Stimulated activated CD4-positive, alpha-beta T cell treated with anti-CD3 and anti-CD28 coated beads, Interleukin-15, amount 100 ng/mL, for 1 hour (primary cell): Measurements from ENCODE around the gene TGFB2.
"Not testable (repeated sequence)": the region's sequence is repeated elsewhere in the genome, so short reads cannot be mapped to it uniquely, and the experiment has no call there.

Source experiments
- DNase-seq, 2 donors: peaks; one replicate each; pipeline ENCODE4 v3.0.0-alpha.2; 2020; ENCODE audit warnings: low read depth in 1 of 2, low spot score in 1 of 2

The TGFB2 gene

DNA sequence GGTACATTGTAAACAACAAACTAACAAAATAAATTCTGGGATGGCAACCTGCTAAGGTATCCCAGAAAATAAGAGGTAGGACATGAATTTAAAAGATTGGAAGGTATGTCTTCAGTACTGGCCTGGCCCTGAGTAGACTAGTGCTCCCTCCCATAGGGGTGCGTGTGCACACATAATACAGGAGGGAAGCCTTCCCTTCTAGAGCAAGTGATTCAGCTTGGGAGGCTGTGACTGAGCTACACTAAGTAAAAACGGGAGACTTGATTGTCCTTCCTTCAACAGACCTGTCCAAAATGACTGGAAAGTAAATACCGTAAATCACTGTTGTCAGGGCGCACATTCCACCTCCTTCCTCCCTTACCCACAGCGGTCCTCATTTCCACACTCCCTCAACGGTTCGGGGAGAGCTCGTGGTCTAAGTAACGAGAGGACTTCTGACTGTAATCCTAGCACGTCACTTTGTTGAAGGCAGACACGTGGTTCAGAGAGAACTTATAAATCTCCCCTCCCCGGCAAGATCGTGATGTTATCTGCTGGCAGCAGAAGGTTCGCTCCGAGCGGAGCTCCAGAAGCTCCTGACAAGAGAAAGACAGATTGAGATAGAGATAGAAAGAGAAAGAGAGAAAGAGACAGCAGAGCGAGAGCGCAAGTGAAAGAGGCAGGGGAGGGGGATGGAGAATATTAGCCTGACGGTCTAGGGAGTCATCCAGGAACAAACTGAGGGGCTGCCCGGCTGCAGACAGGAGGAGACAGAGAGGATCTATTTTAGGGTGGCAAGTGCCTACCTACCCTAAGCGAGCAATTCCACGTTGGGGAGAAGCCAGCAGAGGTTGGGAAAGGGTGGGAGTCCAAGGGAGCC, at the start of gene TGFB2:
Gene TGFB2, plus strand, starts transcription at position 523 of the 859 bp plus-strand sequence. CDS start 1,366 bp downstream, outside the sequence.
- no peak for DNase-seq

GRCh38 chr1:218296162-218296561, 49.0 kb upstream of the TGFB2 start:
- DNase-seq = no peak

DNA sequence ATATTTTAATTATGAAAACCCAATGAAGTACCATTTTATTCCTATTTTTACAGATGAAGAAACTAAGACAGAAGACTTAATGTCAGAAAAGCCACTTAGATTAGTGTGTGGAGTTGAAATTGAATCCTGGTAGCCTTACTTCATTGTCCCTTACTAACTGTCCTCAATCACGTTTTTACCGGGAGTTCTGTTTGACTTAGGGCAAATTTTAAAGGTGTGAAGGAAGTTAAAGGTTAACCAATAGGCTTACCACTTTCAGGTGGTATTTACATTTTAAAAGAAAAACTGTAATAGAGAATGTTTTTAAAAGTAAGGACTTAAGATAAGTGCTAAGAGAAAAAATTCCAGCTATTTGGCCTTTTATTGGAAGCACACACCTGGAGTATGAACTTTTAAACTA, 47.7 kb upstream of the TGFB2 start:
- DNase-seq = no peak

GRCh38 chr1:218297867-218298266, 47.3 kb upstream of the TGFB2 start:
- no peak for DNase-seq

GRCh38 chr1:218298398-218298797, 46.7 kb upstream of the TGFB2 start:
- DNase-seq = no peak

- no peak for DNase-seq
These were observed 45.7 kb upstream of the TGFB2 start for GRCh38 chr1:218299416-218299815.

DNA sequence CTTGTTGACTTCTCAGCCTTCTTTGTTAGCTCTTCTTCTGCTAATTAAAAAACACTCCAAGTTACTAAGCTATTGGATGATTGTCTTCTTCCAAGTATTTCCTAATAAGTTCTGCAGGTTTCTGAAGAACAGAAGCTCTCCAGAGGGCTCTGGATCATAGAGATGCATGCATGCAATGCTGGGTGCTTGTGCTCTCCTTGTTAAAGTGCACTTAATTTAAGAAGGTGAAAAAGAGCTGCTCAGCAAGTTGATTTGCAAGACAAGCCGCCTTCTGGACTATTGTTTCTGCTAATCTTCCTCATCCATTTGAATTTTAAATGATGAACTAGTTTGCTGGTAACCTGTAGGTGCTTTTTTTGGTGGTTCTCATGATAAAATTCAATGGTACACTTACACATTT, 43.9 kb upstream of the TGFB2 start:
- DNase-seq = no peak

DNA sequence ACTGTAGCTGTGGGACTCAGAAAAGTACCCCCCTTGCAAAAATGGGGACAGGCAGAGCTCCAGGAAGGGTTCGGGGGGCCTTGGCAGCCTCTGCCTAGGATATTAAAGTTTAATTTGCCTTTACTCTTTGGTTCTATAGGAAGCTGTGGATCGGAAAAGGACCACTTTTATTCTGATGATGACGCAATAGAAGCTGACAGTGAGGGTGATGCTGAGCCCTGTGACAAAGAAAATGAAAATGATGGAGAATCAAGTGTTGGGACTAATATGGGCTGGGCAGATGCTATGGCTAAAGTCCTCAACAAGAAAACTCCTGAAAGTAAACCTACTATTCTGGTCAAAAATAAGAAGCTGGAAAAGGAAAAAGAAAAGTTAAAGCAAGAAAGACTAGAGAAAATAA, 43.0 kb upstream of the TGFB2 start:
- DNase-seq = no peak

DNA sequence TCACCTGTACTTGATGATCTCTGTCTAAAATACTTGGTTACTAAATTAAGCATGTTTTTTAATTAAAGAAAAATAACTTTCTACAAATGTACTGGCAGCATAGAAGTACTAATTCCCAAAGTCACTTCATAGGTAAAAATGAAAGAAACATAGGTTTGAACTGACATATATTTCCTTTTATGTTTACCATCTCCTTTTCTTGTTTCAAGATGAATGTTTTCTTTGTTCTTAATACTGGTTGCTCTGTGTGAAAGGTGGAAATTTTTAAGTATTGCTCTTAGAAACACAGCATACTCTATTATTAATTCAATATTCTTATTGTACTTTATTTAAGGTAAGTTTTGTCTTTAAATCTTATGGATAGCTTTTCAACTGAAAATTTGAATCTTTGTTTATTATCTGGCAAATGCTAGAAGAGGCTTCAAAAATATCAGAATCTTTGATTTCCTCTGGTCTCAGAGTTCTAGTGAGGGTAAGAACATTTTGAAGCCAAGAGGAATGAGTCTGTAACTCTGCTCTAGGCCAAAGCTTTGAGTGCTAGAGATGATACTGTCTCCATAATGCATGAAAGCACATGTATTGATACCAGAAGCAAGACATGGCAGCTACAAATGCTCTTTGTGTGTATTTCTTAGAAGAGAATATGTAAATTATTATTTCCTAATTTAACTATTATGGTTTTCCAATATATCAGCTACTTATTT, 41.8 kb upstream of the TGFB2 start:
- no peak for DNase-seq

DNA sequence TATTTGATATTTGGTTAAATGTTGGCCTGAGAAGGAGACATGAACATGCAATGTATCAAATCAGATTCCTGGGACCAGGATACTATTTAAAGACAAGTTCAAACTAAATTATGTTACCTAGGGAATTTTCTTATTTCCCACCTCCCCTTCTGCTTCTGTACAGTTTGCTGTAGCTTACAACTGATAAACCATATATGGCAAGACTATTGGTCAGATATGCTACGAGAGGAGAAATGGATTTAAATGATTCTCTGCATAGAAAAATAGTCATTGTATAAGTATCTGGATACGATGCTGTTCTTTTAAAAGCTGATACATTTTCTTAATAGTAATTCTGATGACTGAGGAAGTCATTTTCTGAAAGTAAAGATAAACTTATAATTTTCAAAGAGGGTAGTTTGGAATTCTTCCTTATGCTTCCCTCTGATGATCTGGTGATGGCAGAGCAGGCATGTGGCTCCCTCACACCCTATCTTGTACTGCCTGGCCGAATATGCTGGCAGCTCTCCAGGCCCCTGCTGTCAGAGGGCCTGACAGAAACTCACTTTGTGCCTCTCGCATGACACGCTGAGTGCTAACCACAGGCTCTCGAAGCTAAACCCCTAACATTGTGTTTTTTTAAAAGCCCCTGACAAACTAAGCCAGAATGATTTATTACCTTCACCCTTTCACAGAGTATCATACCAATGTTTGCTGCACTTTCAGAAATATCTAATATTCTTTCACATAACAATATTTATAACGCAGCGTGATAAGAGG, 40.7 kb upstream of the TGFB2 start:
- no peak for DNase-seq

- DNase-seq = no peak
These were observed 39.6 kb upstream of the TGFB2 start for GRCh38 chr1:218305472-218306064.

GRCh38 chr1:218312509-218312908, 32.6 kb upstream of the TGFB2 start:
- no peak for DNase-seq

- no peak for DNase-seq
These were observed 30.8 kb upstream of the TGFB2 start for GRCh38 chr1:218314316-218314715.

GRCh38 chr1:218315638-218316037, 29.5 kb upstream of the TGFB2 start:
- no peak for DNase-seq

GRCh38 chr1:218317061-218317460, 28.1 kb upstream of the TGFB2 start:
- DNase-seq = no peak

DNA sequence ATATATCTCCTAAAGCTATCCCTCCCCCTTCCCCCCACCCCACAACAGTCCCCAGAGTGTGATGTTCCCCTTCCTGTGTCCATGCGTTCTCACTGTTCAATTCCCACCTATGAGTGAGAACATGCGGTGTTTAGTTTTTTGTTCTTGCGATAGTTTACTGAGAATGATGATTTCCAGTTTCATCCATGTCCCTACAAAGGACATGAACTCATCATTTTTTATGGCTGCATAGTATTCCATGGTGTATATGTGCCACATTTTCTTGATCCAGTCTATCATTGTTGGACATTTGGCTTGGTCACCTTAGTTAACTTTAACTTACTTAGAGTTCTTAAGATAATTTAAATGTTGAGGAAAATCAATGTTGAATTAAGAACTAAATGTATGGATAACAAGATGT, 25.0 kb upstream of the TGFB2 start:
- not testable (repeated sequence) for DNase-seq

DNA sequence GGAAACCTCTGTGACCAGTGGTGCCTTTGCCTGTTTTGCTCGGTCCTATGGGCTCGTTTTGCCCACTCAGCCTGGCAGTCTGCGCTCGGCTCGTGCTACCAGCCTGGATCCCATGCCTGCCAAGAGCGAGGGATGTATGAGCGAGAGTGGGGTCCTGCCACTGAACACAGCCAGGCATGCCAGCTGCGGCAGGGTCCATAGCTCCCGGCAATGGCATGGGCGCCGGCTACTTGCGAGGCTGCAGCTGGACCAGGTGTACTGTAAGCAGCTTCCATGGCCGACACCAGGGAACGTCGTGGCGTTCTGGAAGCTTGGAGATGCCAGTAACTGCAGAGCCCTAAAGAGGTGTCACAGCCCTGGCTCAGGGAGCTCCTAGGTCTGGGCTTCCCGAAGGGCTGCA, 22.4 kb upstream of the TGFB2 start:
- DNase-seq = no peak

DNA sequence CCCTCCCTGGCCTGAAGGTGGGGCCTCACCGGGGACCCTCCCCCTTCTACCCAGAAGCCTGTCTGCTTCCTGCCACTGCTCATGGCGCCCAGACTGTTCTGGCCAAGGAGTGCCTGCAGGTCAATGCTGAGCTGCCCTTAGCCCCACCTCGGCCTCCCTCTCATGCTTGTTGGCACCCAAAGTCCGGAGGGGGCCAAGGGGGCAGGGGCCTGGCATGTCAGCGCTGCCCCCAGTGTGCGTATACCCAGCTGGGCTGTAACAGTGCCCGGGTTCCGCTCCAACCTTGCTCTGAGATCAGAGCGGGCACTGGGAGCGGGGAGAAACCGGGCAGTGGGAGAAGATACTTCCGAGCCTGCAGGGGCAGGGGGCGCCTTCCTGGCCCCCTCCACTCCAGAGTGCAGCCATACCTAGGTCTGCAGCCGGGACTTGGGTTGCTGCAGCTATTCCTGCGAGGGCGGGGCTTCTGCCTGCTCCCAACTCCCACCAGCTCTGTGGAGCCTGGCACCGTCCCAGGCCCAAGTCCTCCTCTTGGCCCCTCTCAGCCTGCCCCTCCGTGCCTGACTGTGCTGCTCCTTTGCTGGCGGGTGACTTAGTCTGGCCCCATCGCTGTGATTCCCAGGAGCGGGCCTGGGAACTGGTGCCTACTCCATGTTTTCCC, 21.4 kb upstream of the TGFB2 start:
- DNase-seq = no peak

- DNase-seq = no peak
These were observed 20.9 kb upstream of the TGFB2 start for GRCh38 chr1:218324226-218324580.

GRCh38 chr1:218328769-218329168, 16.4 kb upstream of the TGFB2 start:
- no peak for DNase-seq

- no peak for DNase-seq
These were observed 15.0 kb upstream of the TGFB2 start for GRCh38 chr1:218330043-218330623.
